Muscle layer of duodenum (tissue), 2 donors: ENCODE measurements around the gene NABP2.
A peak's percentile ranks its signal among the peaks of the same experiment; 100 is the strongest.

Experiments used
- H3K27ac ChIP-seq: one replicate; pipeline ENCODE4 v1.7.0; 2013; ENCODE audit warnings: mild to moderate bottlenecking, low read length
- H3K27me3 ChIP-seq: one replicate; pipeline ENCODE4 v1.7.0; 2013; ENCODE audit warnings: low read depth, mild to moderate bottlenecking, control low read depth, low read length
- H3K36me3 ChIP-seq, 2 donors: one replicate each; pipeline ENCODE4 v1.7.0; 2013; ENCODE audit warnings: low read length in 2 of 2, control low read depth in 1 of 2, mild to moderate bottlenecking in 1 of 2; ENCODE audit not compliant: insufficient read depth in 2 of 2, control insufficient read depth in 1 of 2
- H3K4me1 ChIP-seq, 2 donors: one replicate each; pipeline ENCODE4 v1.7.0; 2013; ENCODE audit warnings: low read length in 2 of 2, mild to moderate bottlenecking in 2 of 2, control low read depth in 1 of 2, moderate library complexity in 1 of 2; ENCODE audit not compliant: insufficient read depth in 2 of 2, control insufficient read depth in 1 of 2
- H3K4me3 ChIP-seq, 2 donors: one replicate each; pipeline ENCODE4 v1.7.0; 2013; ENCODE audit warnings: low read length in 2 of 2, low read depth in 1 of 2, mild to moderate bottlenecking in 1 of 2
- H3K9me3 ChIP-seq, 2 donors: one replicate each; pipeline ENCODE4 v1.7.0; 2013; ENCODE audit warnings: low read length in 2 of 2, control low read depth in 1 of 2, mild to moderate bottlenecking in 1 of 2; ENCODE audit not compliant: control insufficient read depth in 1 of 2
- donor health status: healthy.

Gene NABP2

DNA sequence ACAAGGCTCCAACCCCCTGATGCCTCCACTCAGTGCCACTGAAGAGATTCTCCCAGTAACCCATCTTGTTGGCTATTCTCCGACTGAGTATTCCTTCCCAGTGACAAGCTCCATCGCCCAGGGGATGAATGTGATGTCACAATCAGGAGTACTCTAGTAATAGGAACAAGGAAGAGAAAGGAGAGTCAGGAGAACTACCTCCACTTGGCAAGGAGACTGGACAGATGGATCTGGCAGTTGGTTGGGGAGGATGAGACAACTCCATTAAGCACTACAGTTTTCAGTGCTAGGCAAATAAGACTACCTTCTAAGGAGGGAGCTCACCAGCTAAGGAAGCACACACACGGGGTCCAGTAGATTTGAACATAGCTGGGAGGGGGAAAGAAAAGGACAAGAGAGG is 7.7 kb upstream of the NABP2 start:
- Histone ChIP-seq H3K27ac (no peak overlapping the region), H3K4me3 (no peak overlapping the region), H3K9me3 (no peaks in the 10 kb centered on the region), H3K27me3 (no peaks in the 10 kb centered on the region), H3K36me3 (peaks cover 34 to 56% of the 10 kb centered on the region in 2 donors), H3K4me1 (peaks cover 0 to 12% of the 10 kb centered on the region in 2 donors)

DNA sequence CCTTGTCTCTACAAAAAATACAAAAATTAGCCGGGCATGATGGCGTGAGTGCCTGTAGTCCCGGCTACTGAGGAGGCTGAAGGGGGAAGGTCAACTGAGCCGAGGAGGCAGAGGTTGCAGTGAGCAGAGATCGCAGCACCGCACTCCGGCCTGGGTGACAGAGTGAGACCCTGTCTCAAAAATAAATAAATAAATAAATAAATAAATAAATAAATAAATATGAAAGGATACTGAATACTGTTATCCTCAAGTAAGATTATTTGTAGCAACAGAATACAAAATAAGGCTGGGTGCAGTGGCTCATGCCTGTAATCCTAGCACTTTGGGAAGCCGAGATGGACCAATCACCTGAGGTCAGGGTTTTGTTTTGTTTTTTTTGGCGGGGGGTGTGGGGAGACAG is 4.3 kb upstream of the NABP2 start:
- peaks cover 4 to 29% of the 10 kb centered on the region in 2 donors for H3K4me1 ChIP-seq
- H3K27ac ChIP-seq = no peak overlapping the region
- no peaks in the 10 kb centered on the region for H3K27me3 ChIP-seq
- H3K4me3 ChIP-seq = no peak overlapping the region
- no peaks in the 10 kb centered on the region for H3K9me3 ChIP-seq
- H3K36me3 ChIP-seq = peaks cover 9 to 26% of the 10 kb centered on the region in 2 donors

GRCh38 chr12:56220611-56221231 is 3.4 kb upstream of the NABP2 start:
- Histone ChIP-seq H3K36me3 (peaks cover 4 to 17% of the 10 kb centered on the region in 2 donors), H3K27me3 (no peaks in the 10 kb centered on the region), H3K9me3 (no peaks in the 10 kb centered on the region), H3K4me1 (peaks cover 4 to 33% of the 10 kb centered on the region in 2 donors), H3K4me3 (peak overlapping the region; percentile 83 to 93), H3K27ac (peak overlapping the region; percentile 99)

- no peaks in the 10 kb centered on the region for H3K27me3 ChIP-seq
- peaks cover 7 to 15% of the 10 kb centered on the region in 2 donors for H3K36me3 ChIP-seq
- no peaks in the 10 kb centered on the region for H3K9me3 ChIP-seq
- peaks cover 4 to 33% of the 10 kb centered on the region in 2 donors for H3K4me1 ChIP-seq
- peak overlapping the region; percentile 83 to 93 for H3K4me3 ChIP-seq
- H3K27ac ChIP-seq = peak overlapping the region; percentile 99
Observed at GRCh38 chr12:56221232-56221756, 2.8 kb upstream of the NABP2 start.

DNA sequence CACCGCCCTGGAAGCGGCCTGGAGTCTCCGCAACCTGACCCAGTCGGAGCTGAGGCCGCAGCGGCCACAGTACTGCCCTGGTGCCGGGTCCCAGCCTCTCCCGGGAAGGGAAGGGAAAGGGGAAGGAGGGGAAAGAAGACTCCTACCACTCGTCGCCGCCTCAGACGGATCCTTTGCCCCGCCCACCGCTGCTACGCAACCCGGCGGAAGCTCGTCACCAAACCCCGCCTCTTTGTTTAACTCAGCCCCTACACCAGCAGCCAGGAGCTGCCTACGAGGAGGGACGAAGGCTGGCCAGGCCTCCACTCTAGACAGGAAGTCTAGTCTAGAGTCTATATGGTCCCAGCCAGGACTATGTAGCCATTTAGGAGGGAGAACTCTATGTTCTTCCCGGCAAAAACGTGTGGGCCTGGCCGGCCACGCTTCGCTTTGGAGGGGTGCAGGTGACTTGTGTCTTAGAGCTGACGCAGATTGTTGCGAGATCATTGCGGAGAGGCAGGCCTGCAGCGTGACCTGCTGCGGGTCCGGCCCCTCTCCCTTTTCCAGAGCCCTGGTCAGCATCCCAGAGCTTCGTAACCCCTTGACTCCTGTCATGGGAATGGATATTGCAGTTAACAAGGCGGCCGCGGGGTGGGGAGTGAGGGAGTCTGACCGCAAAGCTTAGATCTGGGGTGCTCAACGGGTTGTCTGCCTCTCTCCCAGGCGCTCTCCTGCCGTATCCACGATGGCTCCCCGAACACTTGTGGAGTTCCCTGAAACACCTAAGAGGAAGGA is 2.2 kb upstream of the NABP2 start, which contains the start of gene RNF41:
Gene RNF41 (minus strand): TSS at position 166 of the 774 bp plus-strand sequence. CDS start 7,875 bp downstream, outside the sequence.
- Histone ChIP-seq H3K4me3 (peak within 1 kb of the TSS; percentile 83 to 93), H3K36me3 (peaks cover 4 to 10% of the 10 kb centered on the region in 2 donors), H3K27ac (peak within 1 kb of the TSS; percentile 99), H3K27me3 (no peaks in the 10 kb centered on the region), H3K9me3 (no peaks in the 10 kb centered on the region), H3K4me1 (peaks cover 4 to 33% of the 10 kb centered on the region in 2 donors)

GRCh38 chr12:56222531-56222895 is 1.6 kb upstream of the NABP2 start:
- H3K4me3 ChIP-seq = peak overlapping the region; percentile 83 to 93
- H3K27me3 ChIP-seq = no peaks in the 10 kb centered on the region
- H3K4me1 ChIP-seq = peaks cover 4 to 33% of the 10 kb centered on the region in 2 donors
- peaks cover 4 to 14% of the 10 kb centered on the region in 2 donors for H3K36me3 ChIP-seq
- peak overlapping the region; percentile 99 for H3K27ac ChIP-seq
- H3K9me3 ChIP-seq = no peaks in the 10 kb centered on the region

GRCh38 chr12:56223571-56224101 is 506 bp upstream of the NABP2 start:
- Histone ChIP-seq H3K36me3 (peaks cover 4 to 14% of the 10 kb centered on the region in 2 donors), H3K4me3 (peak overlapping the region; percentile 59 to 81), H3K4me1 (peaks cover 4 to 33% of the 10 kb centered on the region in 2 donors), H3K27ac (peak overlapping the region; percentile 79), H3K9me3 (no peaks in the 10 kb centered on the region), H3K27me3 (no peaks in the 10 kb centered on the region)

DNA sequence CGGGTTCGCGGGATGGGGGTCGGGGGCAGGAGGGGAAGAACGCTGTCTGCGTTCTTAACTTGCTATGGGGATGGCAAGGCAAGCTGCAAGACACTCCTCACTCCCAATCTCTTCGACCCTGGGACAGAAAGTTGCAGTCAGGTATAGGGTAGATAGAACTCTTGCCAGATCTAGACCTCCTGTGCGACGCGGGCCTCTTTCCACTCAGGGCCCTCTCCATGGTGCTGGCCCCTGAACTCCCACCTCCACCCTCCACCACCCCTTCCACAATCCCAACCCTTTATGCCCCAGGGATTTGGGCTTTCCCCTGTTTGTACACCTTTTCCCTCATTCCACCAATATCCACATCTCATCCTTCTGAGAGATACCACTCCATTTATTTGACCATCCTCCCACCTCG is 812 bp downstream of the NABP2 start:
- H3K4me3 ChIP-seq = peak overlapping the region; percentile 81 to 84
- H3K27ac ChIP-seq = peak overlapping the region; percentile 80
- H3K4me1 ChIP-seq = peaks cover 4 to 32% of the 10 kb centered on the region in 2 donors
- peaks cover 4 to 19% of the 10 kb centered on the region in 2 donors for H3K36me3 ChIP-seq
- no peaks in the 10 kb centered on the region for H3K27me3 ChIP-seq
- H3K9me3 ChIP-seq = no peaks in the 10 kb centered on the region

DNA sequence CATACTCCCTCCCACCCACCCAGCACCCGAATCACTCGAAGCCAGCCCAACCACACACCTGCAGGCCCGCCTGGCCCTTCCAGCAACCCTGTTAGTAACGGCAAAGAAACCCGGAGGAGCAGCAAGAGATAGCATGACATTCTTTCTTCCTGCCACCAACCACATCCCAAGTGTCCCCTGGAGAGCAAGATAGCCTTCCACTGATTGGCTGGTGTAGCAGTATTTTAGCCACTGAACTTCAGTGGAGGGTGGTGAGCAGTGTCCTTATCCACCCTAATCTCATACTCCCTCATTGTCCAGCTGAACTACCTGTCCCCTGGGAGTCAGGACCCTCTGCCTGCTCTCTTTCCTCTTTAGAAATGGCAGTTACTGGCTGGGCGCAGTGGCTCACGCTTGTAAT is 4.9 kb downstream of the NABP2 start:
- H3K4me3 ChIP-seq = no peak overlapping the region
- H3K9me3 ChIP-seq = no peaks in the 10 kb centered on the region
- peaks cover 4 to 9% of the 10 kb centered on the region in 2 donors for H3K36me3 ChIP-seq
- H3K4me1 ChIP-seq = peaks cover 0 to 7% of the 10 kb centered on the region in 2 donors
- no peak overlapping the region for H3K27ac ChIP-seq
- H3K27me3 ChIP-seq = no peaks in the 10 kb centered on the region

- Histone ChIP-seq H3K36me3 (peaks cover 4 to 9% of the 10 kb centered on the region in 2 donors), H3K27ac (peak within 1 kb of the TSS; percentile 77), H3K9me3 (no peaks in the 10 kb centered on the region), H3K27me3 (no peaks in the 10 kb centered on the region), H3K4me3 (peak within 1 kb of the TSS in 1 of 2 donors; percentile 52), H3K4me1 (peaks cover 0 to 2% of the 10 kb centered on the region in 2 donors)
Observed at GRCh38 chr12:56229916-56230431, 5.8 kb downstream of the NABP2 start, which contains the start of gene SLC39A5. SLC39A5 (plus strand) TSS chr12:56230051; CDS start chr12:56231275, 1,224 bp downstream.
